HepG2 (cell line): Measurements from ENCODE around the gene TBC1D16. TPM values are rescaled to one million over a fixed set of nuclear protein-coding genes. Genes with fewer than 3 reads are reported as not detected.

Source experiments
- ATM ChIP-seq: fragments of 450-650 bp; IDR thresholded peaks from 2 replicates; pipeline ENCODE4 v1.7.1; 2017; ENCODE audit warnings: mild to moderate bottlenecking, borderline replicate concordance
- IKZF4 ChIP-seq: sonication (generic); formaldehyde crosslinking; IDR thresholded peaks from 2 replicates; pipeline ENCODE4 v1.5.1; 2020; ENCODE audit warnings: borderline replicate concordance, mild to moderate bottlenecking, low read depth, missing genetic modification reagents; ENCODE audit errors: not compliant biosample characterization
- ISX ChIP-seq: sonication (generic); formaldehyde crosslinking; conservative IDR thresholded peaks from 2 replicates; pipeline ENCODE4 v1.5.0; 2020; ENCODE audit warnings: missing genetic modification reagents
- MEF2D ChIP-seq: sonication (generic); formaldehyde crosslinking; IDR thresholded peaks from 2 replicates; pipeline ENCODE4 v1.5.1; 2020; ENCODE audit warnings: mild to moderate bottlenecking, missing genetic modification reagents
- PPARG ChIP-seq: conservative IDR thresholded peaks from 2 replicates; pipeline ENCODE4 v1.6.1; 2016; ENCODE audit warnings: missing biosample characterization, missing genetic modification reagents
- RAD51 ChIP-seq: fragments of 450-650 bp; IDR thresholded peaks from 2 replicates; pipeline ENCODE4 v1.6.1; 2016; ENCODE audit warnings: borderline replicate concordance
- RARA ChIP-seq: IDR thresholded peaks from 2 replicates; pipeline ENCODE4 v1.6.1; 2016; ENCODE audit warnings: missing genetic modification reagents, missing compliant biosample characterization
- RCOR2 ChIP-seq: IDR thresholded peaks from 2 replicates; pipeline ENCODE4 v1.6.1; 2016; ENCODE audit warnings: missing biosample characterization, missing genetic modification reagents
- RFX1 ChIP-seq: fragments of 450-650 bp; IDR thresholded peaks from 2 replicates; pipeline ENCODE4 v1.6.1; 2017
- SALL2 ChIP-seq: sonication (generic); formaldehyde crosslinking; IDR thresholded peaks from 2 replicates; pipeline ENCODE4 v1.8.1; 2023; ENCODE audit warnings: mild to moderate bottlenecking, missing genetic modification reagents, inconsistent platforms
- SIX4 ChIP-seq: sonication (generic); formaldehyde crosslinking; IDR thresholded peaks from 2 replicates; pipeline ENCODE4 v1.4.0; 2020; ENCODE audit warnings: missing genetic modification reagents
- SPEN ChIP-seq: sonication (generic); formaldehyde crosslinking; IDR thresholded peaks from 2 replicates; pipeline ENCODE4 v1.5.1; 2020; ENCODE audit warnings: low read depth, mild to moderate bottlenecking, missing genetic modification reagents
- YEATS4 ChIP-seq: sonication (generic); formaldehyde crosslinking; IDR thresholded peaks from 2 replicates; pipeline ENCODE4 v1.4.0; 2020; ENCODE audit warnings: missing genetic modification reagents, borderline replicate concordance
- ZBTB38 ChIP-seq: sonication (generic); formaldehyde crosslinking; IDR thresholded peaks from 2 replicates; pipeline ENCODE4 v1.5.1; 2020; ENCODE audit warnings: mild to moderate bottlenecking, missing genetic modification reagents
- ZNF136 ChIP-seq: sonication (generic); formaldehyde crosslinking; IDR thresholded peaks from 2 replicates; pipeline ENCODE4 v1.8.1; 2022; ENCODE audit warnings: low read depth, mild to moderate bottlenecking, moderate library complexity, missing genetic modification reagents
- ZNF253 ChIP-seq: sonication (generic); formaldehyde crosslinking; IDR thresholded peaks from 2 replicates; pipeline ENCODE4 v1.8.0; 2022; ENCODE audit warnings: mild to moderate bottlenecking, missing genetic modification reagents, borderline replicate concordance
- ZNF354B ChIP-seq: sonication (generic); formaldehyde crosslinking; IDR thresholded peaks from 2 replicates; pipeline ENCODE4 v1.8.0; 2022; ENCODE audit warnings: mild to moderate bottlenecking, missing genetic modification reagents
- ZNF720 ChIP-seq: sonication (generic); formaldehyde crosslinking; IDR thresholded peaks from 2 replicates; pipeline ENCODE4 v1.4.0; 2020; ENCODE audit warnings: missing genetic modification reagents
- polyA plus RNA-seq, 8 experiments: library from polyadenylated mRNA; depleted of rRNA in 3 of 8; stranded (reverse) in 7 of 8; unstranded in 1 of 8; fragments of >200 nt; fragmentation: Illumina TruSeq in 4 of 8; extraction: Trizol in 4 of 8; gene quantifications; 2 replicates each; pipeline versions ENCODE4 v1.2.1 to v1.2.3, GENCODE V29; 2011 to 2016; ENCODE audit warnings: low read depth in 4 of 8, missing spikeins in 1 of 8, mixed read lengths in 1 of 8; ENCODE audit not compliant: insufficient read depth in 1 of 8
- total RNA-seq, 5 experiments: library from RNA; depleted of rRNA; stranded (reverse); fragments of >200 nt; fragmentation: Illumina TruSeq; extraction: Trizol; gene quantifications; 2 replicates each; pipeline ENCODE4 v1.2.3, GENCODE V29; 2016; ENCODE audit warnings: low read depth in 1 of 5
- TF ChIP-seq, protein P1 (sequence below): sonication (generic); formaldehyde crosslinking; IDR thresholded peaks from 2 replicates; pipeline ENCODE4 v1.5.0; 2020; ENCODE audit warnings: mild to moderate bottlenecking, missing genetic modification reagents
- TF ChIP-seq, protein P2 (sequence below): sonication (generic); formaldehyde crosslinking; IDR thresholded peaks from 2 replicates; pipeline ENCODE4 v1.4.0; 2020; ENCODE audit warnings: missing genetic modification reagents; ENCODE audit errors: not compliant biosample characterization
- TF ChIP-seq, protein P3 (sequence below): IDR thresholded peaks from 2 replicates; pipeline ENCODE4 v1.6.1; 2016; ENCODE audit warnings: missing genetic modification reagents, missing compliant biosample characterization
- TF ChIP-seq, protein P4 (sequence below): sonication (generic); formaldehyde crosslinking; IDR thresholded peaks from 2 replicates; pipeline ENCODE4 v1.8.1; 2023; ENCODE audit warnings: mild to moderate bottlenecking, inconsistent platforms, moderate library complexity, missing genetic modification reagents, borderline replicate concordance
- TF ChIP-seq, protein P5 (sequence below): sonication (generic); formaldehyde crosslinking; IDR thresholded peaks from 2 replicates; pipeline ENCODE4 v1.4.0; 2020; ENCODE audit warnings: missing genetic modification reagents, mild to moderate bottlenecking, borderline replicate concordance

TBC1D16 gene
- total and polyA plus RNA-seq, 2 of the 13 experiments (the other 11 are each of a cell fraction or from before 2014, with no cell fraction given): 14.9 to 24.9 TPM

DNA sequence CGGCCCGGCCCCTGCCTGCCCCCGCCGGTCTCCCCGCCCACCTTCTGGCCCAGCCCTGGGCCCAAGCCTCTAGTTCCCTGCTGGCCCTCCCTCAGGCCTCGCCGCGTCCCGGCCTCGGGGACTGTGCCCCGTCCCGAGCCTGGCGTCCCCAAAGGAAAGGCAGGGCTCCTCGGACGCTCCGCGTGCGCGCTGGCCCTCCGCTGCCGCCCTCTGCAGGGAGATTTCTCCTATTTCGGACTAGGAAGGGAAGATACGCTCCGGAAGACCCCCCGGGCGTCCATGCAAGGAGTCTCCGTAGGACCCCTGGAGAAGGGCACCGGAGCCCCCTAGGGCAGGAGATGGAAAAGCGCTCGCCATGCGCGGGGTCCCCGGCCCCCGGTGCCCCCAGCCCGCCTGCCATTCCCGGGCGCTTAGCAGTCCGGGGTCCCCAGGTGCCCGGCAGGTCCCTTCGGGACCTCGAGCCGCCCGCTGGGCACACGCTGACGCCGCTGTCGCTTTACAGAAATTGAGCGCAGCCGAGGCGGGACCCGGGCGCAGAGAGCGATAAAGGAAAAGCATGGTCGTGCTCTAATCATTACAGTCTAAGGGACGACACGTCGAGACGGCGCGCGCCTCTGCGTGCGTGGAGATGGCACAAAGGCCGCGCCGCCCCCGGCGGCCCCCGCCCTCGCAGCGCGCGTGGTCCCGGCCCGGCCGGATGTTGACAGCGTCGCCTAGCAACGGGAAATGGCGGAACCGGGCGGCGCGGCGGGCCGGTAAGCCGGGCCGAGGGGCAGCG lies 454 bp upstream of the TBC1D16 start, which contains the start of gene CCDC40 (continued):
- 0 out of 2 replicates have a peak, but pooled peaks have one; percentile 6 for TF ChIP-seq ISX (CRISPR knock-in tag)
- TF ChIP-seq RAD51: no peak
- no peak; the same call in 1 of the 2 replicates for TF ChIP-seq SALL2
- no peak for TF ChIP-seq MEF2D (CRISPR knock-in tag)
- TF ChIP-seq ZNF136: no peak
- TF ChIP-seq, protein P1, sequence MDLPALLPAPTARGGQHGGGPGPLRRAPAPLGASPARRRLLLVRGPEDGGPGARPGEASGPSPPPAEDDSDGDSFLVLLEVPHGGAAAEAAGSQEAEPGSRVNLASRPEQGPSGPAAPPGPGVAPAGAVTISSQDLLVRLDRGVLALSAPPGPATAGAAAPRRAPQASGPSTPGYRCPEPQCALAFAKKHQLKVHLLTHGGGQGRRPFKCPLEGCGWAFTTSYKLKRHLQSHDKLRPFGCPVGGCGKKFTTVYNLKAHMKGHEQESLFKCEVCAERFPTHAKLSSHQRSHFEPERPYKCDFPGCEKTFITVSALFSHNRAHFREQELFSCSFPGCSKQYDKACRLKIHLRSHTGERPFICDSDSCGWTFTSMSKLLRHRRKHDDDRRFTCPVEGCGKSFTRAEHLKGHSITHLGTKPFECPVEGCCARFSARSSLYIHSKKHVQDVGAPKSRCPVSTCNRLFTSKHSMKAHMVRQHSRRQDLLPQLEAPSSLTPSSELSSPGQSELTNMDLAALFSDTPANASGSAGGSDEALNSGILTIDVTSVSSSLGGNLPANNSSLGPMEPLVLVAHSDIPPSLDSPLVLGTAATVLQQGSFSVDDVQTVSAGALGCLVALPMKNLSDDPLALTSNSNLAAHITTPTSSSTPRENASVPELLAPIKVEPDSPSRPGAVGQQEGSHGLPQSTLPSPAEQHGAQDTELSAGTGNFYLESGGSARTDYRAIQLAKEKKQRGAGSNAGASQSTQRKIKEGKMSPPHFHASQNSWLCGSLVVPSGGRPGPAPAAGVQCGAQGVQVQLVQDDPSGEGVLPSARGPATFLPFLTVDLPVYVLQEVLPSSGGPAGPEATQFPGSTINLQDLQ (CRISPR knock-in tag): no peak
- no peak for TF ChIP-seq SIX4 (CRISPR knock-in tag)
- peak; percentile 90 for TF ChIP-seq RFX1
- TF ChIP-seq, protein P2, sequence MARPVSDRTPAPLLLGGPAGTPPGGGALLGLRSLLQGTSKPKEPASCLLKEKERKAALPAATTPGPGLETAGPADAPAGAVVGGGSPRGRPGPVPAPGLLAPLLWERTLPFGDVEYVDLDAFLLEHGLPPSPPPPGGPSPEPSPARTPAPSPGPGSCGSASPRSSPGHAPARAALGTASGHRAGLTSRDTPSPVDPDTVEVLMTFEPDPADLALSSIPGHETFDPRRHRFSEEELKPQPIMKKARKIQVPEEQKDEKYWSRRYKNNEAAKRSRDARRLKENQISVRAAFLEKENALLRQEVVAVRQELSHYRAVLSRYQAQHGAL (CRISPR knock-in tag): no peak
- TF ChIP-seq ATM: no peak
- TF ChIP-seq YEATS4 (CRISPR knock-in tag): peak; percentile 94
- TF ChIP-seq ZBTB38 (CRISPR knock-in tag): no peak
- TF ChIP-seq RCOR2 (CRISPR knock-in tag): no peak
- peak; percentile 75; the same call in 1 of the 2 replicates for TF ChIP-seq ZNF253
- TF ChIP-seq PPARG: peak; percentile 57
- TF ChIP-seq IKZF4 (CRISPR knock-in tag): peak; percentile 18
- peak; percentile 60; the same call in 1 of the 2 replicates for TF ChIP-seq SPEN (CRISPR knock-in tag)
- TF ChIP-seq, protein P3, sequence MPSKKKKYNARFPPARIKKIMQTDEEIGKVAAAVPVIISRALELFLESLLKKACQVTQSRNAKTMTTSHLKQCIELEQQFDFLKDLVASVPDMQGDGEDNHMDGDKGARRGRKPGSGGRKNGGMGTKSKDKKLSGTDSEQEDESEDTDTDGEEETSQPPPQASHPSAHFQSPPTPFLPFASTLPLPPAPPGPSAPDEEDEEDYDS (CRISPR knock-in tag): no peak
- TF ChIP-seq ZNF354B (CRISPR knock-in tag): no peak
- TF ChIP-seq, protein P4, sequence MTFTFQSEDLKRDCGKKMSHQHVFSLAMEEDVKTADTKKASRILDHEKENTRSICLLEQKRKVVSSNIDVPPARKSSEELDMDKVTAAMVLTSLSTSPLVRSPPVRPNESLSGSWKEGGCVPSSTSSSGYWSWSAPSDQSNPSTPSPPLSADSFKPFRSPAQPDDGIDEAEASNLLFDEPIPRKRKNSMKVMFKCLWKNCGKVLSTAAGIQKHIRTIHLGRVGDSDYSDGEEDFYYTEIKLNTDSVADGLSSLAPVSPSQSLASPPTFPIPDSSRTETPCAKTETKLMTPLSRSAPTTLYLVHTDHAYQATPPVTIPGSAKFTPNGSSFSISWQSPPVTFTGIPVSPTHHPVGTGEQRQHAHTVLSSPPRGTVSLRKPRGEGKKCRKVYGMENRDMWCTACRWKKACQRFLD: no peak; the same call in 1 of the 2 replicates
- TF ChIP-seq, protein P5, sequence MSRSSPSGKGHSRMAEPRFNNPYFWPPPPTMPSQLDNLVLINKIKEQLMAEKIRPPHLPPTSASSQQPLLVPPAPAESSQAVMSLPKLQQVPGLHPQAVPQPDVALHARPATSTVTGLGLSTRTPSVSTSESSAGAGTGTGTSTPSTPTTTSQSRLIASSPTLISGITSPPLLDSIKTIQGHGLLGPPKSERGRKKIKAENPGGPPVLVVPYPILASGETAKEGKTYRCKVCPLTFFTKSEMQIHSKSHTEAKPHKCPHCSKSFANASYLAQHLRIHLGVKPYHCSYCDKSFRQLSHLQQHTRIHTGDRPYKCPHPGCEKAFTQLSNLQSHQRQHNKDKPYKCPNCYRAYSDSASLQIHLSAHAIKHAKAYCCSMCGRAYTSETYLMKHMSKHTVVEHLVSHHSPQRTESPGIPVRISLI (CRISPR knock-in tag): no peak
- TF ChIP-seq ZNF720 (CRISPR knock-in tag): no peak
- 0 out of 2 replicates have a peak, but pooled peaks have one; percentile 11 for TF ChIP-seq RARA (CRISPR knock-in tag)
